ENCODE measurements around the gene CBL.
A peak's percentile ranks its signal among the peaks of the same experiment; 100 is the strongest.

The CBL gene

GRCh38 chr11:119334174-119334930, 128.2 kb downstream of the CBL start, which contains the start of gene RNF26 (continued):
- TF ChIP-seq PATZ1 (tag by site-specific recombination; IDR thresholded peaks at IDR 0.05) (peak; percentile 48; the same call in 1 of the 2 replicates), ZNF132 (tag by site-specific recombination; IDR thresholded peaks at IDR 0.05; ENCODE audit: borderline replicate concordance) (no peak), KLF8 (tag by site-specific recombination; IDR thresholded peaks at IDR 0.05) (peak; percentile 62), KLF9 (tag by site-specific recombination; IDR thresholded peaks at IDR 0.05; ENCODE audit: low read depth) (0 out of 2 replicates have a peak, but pooled peaks have one; percentile 47), ZNF174 (tag by site-specific recombination; IDR thresholded peaks at IDR 0.05) (no peak), ZNF529 (tag by site-specific recombination; IDR thresholded peaks at IDR 0.05; ENCODE audit: insufficient replicate concordance) (no peak), KLF16 (tag by site-specific recombination; IDR thresholded peaks at IDR 0.05) (0 out of 2 replicates have a peak, but pooled peaks have one; percentile 15), ZNF501 (tag by site-specific recombination; IDR thresholded peaks at IDR 0.05) (0 out of 2 replicates have a peak, but pooled peaks have one; percentile 45), ZNF335 (tag by site-specific recombination; conservative IDR thresholded peaks at IDR 0.05) (peak; percentile 51; the same call in 1 of the 2 replicates), ZNF530 (tag by site-specific recombination; IDR thresholded peaks at IDR 0.05; ENCODE audit: low read depth) (no peak), ZNF266 (tag by site-specific recombination; IDR thresholded peaks at IDR 0.05; ENCODE audit: low read depth) (no peak), REST (tag by site-specific recombination; IDR thresholded peaks at IDR 0.05) (peak; percentile 41; the same call in 1 of the 2 replicates), ZNF2 (tag by site-specific recombination; IDR thresholded peaks at IDR 0.05) (no peak), ZXDB (tag by site-specific recombination; IDR thresholded peaks at IDR 0.05) (0 out of 2 replicates have a peak, but pooled peaks have one; percentile 47), ZNF548 (tag by site-specific recombination; IDR thresholded peaks at IDR 0.05) (no peak), ZSCAN5A (tag by site-specific recombination; IDR thresholded peaks at IDR 0.05) (no peak), ZNF692 (tag by site-specific recombination; IDR thresholded peaks at IDR 0.05) (no peak), ZBTB26 (tag by site-specific recombination; optimal IDR thresholded peaks at IDR 0.05) (no peak), ZBTB7A (tag by site-specific recombination; IDR thresholded peaks at IDR 0.05; ENCODE audit: low read depth) (0 out of 2 replicates have a peak, but pooled peaks have one; percentile 14), ZNF558 (tag by site-specific recombination; IDR thresholded peaks at IDR 0.05) (no peak), SP3 (tag by site-specific recombination; IDR thresholded peaks at IDR 0.05) (peak; percentile 95), YY2 (tag by site-specific recombination; IDR thresholded peaks at IDR 0.05) (peak; percentile 89)
- TF ChIP-seq, protein P1, sequence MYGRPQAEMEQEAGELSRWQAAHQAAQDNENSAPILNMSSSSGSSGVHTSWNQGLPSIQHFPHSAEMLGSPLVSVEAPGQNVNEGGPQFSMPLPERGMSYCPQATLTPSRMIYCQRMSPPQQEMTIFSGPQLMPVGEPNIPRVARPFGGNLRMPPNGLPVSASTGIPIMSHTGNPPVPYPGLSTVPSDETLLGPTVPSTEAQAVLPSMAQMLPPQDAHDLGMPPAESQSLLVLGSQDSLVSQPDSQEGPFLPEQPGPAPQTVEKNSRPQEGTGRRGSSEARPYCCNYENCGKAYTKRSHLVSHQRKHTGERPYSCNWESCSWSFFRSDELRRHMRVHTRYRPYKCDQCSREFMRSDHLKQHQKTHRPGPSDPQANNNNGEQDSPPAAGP (tag by site-specific recombination; IDR thresholded peaks at IDR 0.05): 0 out of 2 replicates have a peak, but pooled peaks have one; percentile 23
- TF ChIP-seq, protein P2, sequence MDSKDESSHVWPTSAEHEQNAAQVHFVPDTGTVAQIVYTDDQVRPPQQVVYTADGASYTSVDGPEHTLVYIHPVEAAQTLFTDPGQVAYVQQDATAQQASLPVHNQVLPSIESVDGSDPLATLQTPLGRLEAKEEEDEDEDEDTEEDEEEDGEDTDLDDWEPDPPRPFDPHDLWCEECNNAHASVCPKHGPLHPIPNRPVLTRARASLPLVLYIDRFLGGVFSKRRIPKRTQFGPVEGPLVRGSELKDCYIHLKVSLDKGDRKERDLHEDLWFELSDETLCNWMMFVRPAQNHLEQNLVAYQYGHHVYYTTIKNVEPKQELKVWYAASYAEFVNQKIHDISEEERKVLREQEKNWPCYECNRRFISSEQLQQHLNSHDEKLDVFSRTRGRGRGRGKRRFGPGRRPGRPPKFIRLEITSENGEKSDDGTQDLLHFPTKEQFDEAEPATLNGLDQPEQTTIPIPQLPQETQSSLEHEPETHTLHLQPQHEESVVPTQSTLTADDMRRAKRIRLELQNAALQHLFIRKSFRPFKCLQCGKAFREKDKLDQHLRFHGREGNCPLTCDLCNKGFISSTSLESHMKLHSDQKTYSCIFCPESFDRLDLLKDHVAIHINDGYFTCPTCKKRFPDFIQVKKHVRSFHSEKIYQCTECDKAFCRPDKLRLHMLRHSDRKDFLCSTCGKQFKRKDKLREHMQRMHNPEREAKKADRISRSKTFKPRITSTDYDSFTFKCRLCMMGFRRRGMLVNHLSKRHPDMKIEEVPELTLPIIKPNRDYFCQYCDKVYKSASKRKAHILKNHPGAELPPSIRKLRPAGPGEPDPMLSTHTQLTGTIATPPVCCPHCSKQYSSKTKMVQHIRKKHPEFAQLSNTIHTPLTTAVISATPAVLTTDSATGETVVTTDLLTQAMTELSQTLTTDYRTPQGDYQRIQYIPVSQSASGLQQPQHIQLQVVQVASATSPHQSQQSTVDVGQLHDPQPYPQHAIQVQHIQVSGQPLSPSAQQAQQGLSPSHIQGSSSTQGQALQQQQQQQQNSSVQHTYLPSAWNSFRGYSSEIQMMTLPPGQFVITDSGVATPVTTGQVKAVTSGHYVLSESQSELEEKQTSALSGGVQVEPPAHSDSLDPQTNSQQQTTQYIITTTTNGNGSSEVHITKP (tag by site-specific recombination; IDR thresholded peaks at IDR 0.05): peak; percentile 84
